SK-N-SH (cell line): ENCODE measurements around the gene MRPL18. TPM values are rescaled to one million over a fixed set of nuclear protein-coding genes. Genes with fewer than 3 reads are reported as not detected.

Source experiments
- CTCF ChIA-PET: fragments of 300-600, 350-600 bp; formaldehyde crosslinking; extraction: SDS; loops from one replicate; lab custom pipeline; 2021; lab: Yijun Ruan, JAX
- POLR2A ChIA-PET: fragments of 350-600 bp; sonication (Branson Sonifier 250); formaldehyde crosslinking; extraction: SDS; loops from one replicate; lab custom pipeline; 2020; ENCODE audit warnings: antibody characterized with exemption, inconsistent platforms; lab: Yijun Ruan, JAX
- DNase-seq: peaks from one replicate; pipeline ENCODE4 v3.0.0; 2012
- H2AFZ ChIP-seq: fragments of 200-600 bp; sonication (generic); 2 replicates; pipeline ENCODE4 v1.8.1; 2016; ENCODE audit warnings: antibody characterized with exemption, mild to moderate bottlenecking, low read depth
- H3F3A ChIP-seq: fragments of 200-600 bp; sonication (generic); replicated peaks from 2 replicates; pipeline ENCODE3; 2016; ENCODE audit warnings: antibody characterized with exemption, mild to moderate bottlenecking; ENCODE audit not compliant: insufficient read depth
- H3K27ac ChIP-seq, 2 experiments: fragments of 200-500 bp in 1 of 2; fragments of 200-600 bp in 1 of 2; sonication (Bioruptor generic) in 1 of 2; sonication (generic), shearing (Covaris generic) in 1 of 2; 2 replicates each; pipeline versions ENCODE4 v1.5.1 to v1.6.1; 2014 to 2016; ENCODE audit warnings: low read depth in 2 of 2, inconsistent platforms in 1 of 2, low read length in 1 of 2, mild to moderate bottlenecking in 1 of 2, mixed read lengths in 1 of 2
- H3K27me3 ChIP-seq: fragments of 200-600 bp; sonication (generic), shearing (Covaris generic); 2 replicates; pipeline ENCODE4 v1.6.1; 2016; ENCODE audit warnings: mixed run types; ENCODE audit not compliant: insufficient read depth
- H3K36me3 ChIP-seq, 2 experiments: fragments of 200-500 bp in 1 of 2; fragments of 200-600 bp in 1 of 2; sonication (Bioruptor generic) in 1 of 2; sonication (generic) in 1 of 2; replicated peaks in 1 of 2; 2 replicates each; pipeline versions ENCODE3 to v1.5.1; 2014 to 2016; ENCODE audit warnings: low read length in 1 of 2, mild to moderate bottlenecking in 1 of 2; ENCODE audit not compliant: insufficient read depth in 2 of 2, control insufficient read depth in 1 of 2
- H3K4me1 ChIP-seq, 2 experiments: fragments of 200-500 bp in 1 of 2; fragments of 200-600 bp in 1 of 2; sonication (Bioruptor generic) in 1 of 2; sonication (generic), shearing (Covaris generic) in 1 of 2; 2 replicates each; pipeline versions ENCODE4 v1.5.1 to v1.6.1; 2014 to 2016; ENCODE audit warnings: low read depth in 1 of 2, low read length in 1 of 2, mixed run types in 1 of 2; ENCODE audit not compliant: insufficient read depth in 2 of 2, control insufficient read depth in 1 of 2
- H3K4me2 ChIP-seq: fragments of 200-600 bp; sonication (generic), shearing (Covaris generic); 2 replicates; pipeline ENCODE4 v1.6.1; 2017; ENCODE audit warnings: mixed run types
- H3K4me3 ChIP-seq, 2 experiments: fragments of 200-500 bp in 1 of 2; fragments of 200-600 bp in 1 of 2; sonication (Bioruptor generic) in 1 of 2; sonication (generic), shearing (Covaris generic) in 1 of 2; 2 replicates each; pipeline versions ENCODE4 v1.5.1 to v1.8.1; 2014 to 2016; ENCODE audit warnings: low read depth in 2 of 2, inconsistent platforms in 1 of 2, low read length in 1 of 2, mild to moderate bottlenecking in 1 of 2, mixed read lengths in 1 of 2, moderate library complexity in 1 of 2
- H3K79me2 ChIP-seq: fragments of 200-600 bp; sonication (generic); 2 replicates; pipeline ENCODE4 v1.8.1; 2017; ENCODE audit warnings: mild to moderate bottlenecking; ENCODE audit not compliant: insufficient read depth
- H3K9ac ChIP-seq: fragments of 200-600 bp; sonication (generic); 2 replicates; pipeline ENCODE4 v1.6.1; 2017; ENCODE audit warnings: mixed run types
- H3K9me2 ChIP-seq: fragments of 200-600 bp; sonication (generic); 2 replicates; pipeline ENCODE4 v1.6.1; 2017; ENCODE audit warnings: mixed run types
- H3K9me3 ChIP-seq: fragments of 200-600 bp; sonication (generic); 2 replicates; pipeline ENCODE4 v1.6.1; 2017; ENCODE audit warnings: mixed run types, mild to moderate bottlenecking, moderate library complexity
- H4K20me1 ChIP-seq: fragments of 200-600 bp; sonication (generic); 2 replicates; pipeline ENCODE4 v1.6.1; 2017; ENCODE audit warnings: mild to moderate bottlenecking, mixed run types; ENCODE audit not compliant: insufficient read depth
- CTCF ChIP-seq: fragments of 200-600 bp; sonication (generic); IDR thresholded peaks from 2 replicates; pipeline ENCODE4 v1.6.1; 2017; ENCODE audit warnings: antibody characterized with exemption, mild to moderate bottlenecking, moderate library complexity
- ELF1 ChIP-seq: IDR thresholded peaks from 2 replicates; pipeline ENCODE4 v1.4.0; 2012
- EZH2phosphoT487 ChIP-seq: fragments of 200-600 bp; sonication (generic); IDR thresholded peaks from 2 replicates; pipeline ENCODE4 v1.6.1; 2017; ENCODE audit warnings: low read depth, mixed run types, mild to moderate bottlenecking, antibody characterized with exemption, moderate library complexity, borderline replicate concordance
- FOXJ3 ChIP-seq: sonication (generic); formaldehyde crosslinking; IDR thresholded peaks from 2 replicates; pipeline ENCODE4 v1.5.1; 2020; ENCODE audit warnings: mild to moderate bottlenecking, missing genetic modification reagents
- FOXM1 ChIP-seq: IDR thresholded peaks from 2 replicates; pipeline ENCODE4 v1.4.0; 2012; ENCODE audit warnings: low read depth, mild to moderate bottlenecking
- GATA2 ChIP-seq: sonication (generic); formaldehyde crosslinking; IDR thresholded peaks from 2 replicates; pipeline ENCODE4 v1.5.0; 2020; ENCODE audit warnings: mild to moderate bottlenecking, missing genetic modification reagents
- IRF3 ChIP-seq: fragments of 150-350 bp; IDR thresholded peaks from 2 replicates; pipeline ENCODE4 v1.6.1; 2016; ENCODE audit warnings: mild to moderate bottlenecking, low read depth, low read length
- MXI1 ChIP-seq: IDR thresholded peaks from 2 replicates; pipeline ENCODE4 v1.6.1; 2012; ENCODE audit warnings: mild to moderate bottlenecking, low read depth, low read length, improper control_type of control experiment
- NRF1 ChIP-seq: IDR thresholded peaks from 2 replicates; pipeline ENCODE4 v1.6.1; 2012; ENCODE audit warnings: low read depth, mild to moderate bottlenecking, low read length
- POLR2AphosphoS5 ChIP-seq: IDR thresholded peaks from 2 replicates; pipeline ENCODE4 v1.6.1; 2012; ENCODE audit warnings: low read depth, low read length
- RFX5 ChIP-seq: IDR thresholded peaks from 2 replicates; pipeline ENCODE4 v1.6.1; 2012; ENCODE audit warnings: mild to moderate bottlenecking, improper control_type of control experiment, low read length
- SIN3A ChIP-seq: IDR thresholded peaks from 2 replicates; pipeline ENCODE4 v1.6.1; 2012; ENCODE audit warnings: low read depth, mild to moderate bottlenecking, low read length, moderate library complexity, borderline replicate concordance
- SMC3 ChIP-seq: IDR thresholded peaks from 2 replicates; pipeline ENCODE4 v1.6.1; 2012; ENCODE audit warnings: low read depth, low read length, improper control_type of control experiment
- TEAD4 ChIP-seq: IDR thresholded peaks from 2 replicates; pipeline ENCODE4 v1.4.0; 2012; ENCODE audit warnings: mild to moderate bottlenecking, borderline replicate concordance; ENCODE audit not compliant: insufficient read depth
- USF2 ChIP-seq: fragments of 150-350 bp; IDR thresholded peaks from 2 replicates; pipeline ENCODE4 v1.6.1; 2017; ENCODE audit warnings: antibody characterized with exemption, low read length, low read depth, borderline replicate concordance
- ZBTB33 ChIP-seq: IDR thresholded peaks from 2 replicates; pipeline ENCODE4 v1.4.0; 2012; ENCODE audit warnings: low read depth, borderline replicate concordance
- whole genome bisulfite sequencing: methylation state at CpG from one replicate; pipeline ENCODE4 v1.1.6; 2017; ENCODE audit warnings: low lambda C conversion rate; 5-methylcytosine and 5-hydroxymethylcytosine counted together
- polyA plus RNA-seq, 3 experiments: library from polyadenylated mRNA; depleted of rRNA; stranded (reverse); fragments of >200 nt; gene quantifications; 2 replicates each; pipeline ENCODE4 v1.2.3, GENCODE V29; 2012

Gene MRPL18
- polyA plus RNA-seq, 1 of the 3 experiments (the other 2 are of a cell fraction), result 84.4 TPM

- no peaks in the 10 kb centered on the region for H3K9me2 ChIP-seq
- peak overlapping the region; percentile 99 for H3K4me2 ChIP-seq
- no peaks in the 10 kb centered on the region for H4K20me1 ChIP-seq
- H2AFZ ChIP-seq, result no peak overlapping the region
- H3K36me3 ChIP-seq, result peaks cover 36 to 43% of the 10 kb centered on the region in 2 experiments
- DNase-seq, result no peak
- peaks cover 34% of the 10 kb centered on the region for H3K79me2 ChIP-seq
- H3K27ac ChIP-seq, result peak overlapping the region; percentile 91 to 94
- WGBS, result 33% methylated on average over 3 of the region's 3 CpGs
- POLR2A ChIA-PET, result interaction anchor here (2.2 to 2.3 kb wide), 2 partner anchors 29 to 34 kb away, joined by 11 read pairs; partner anchors contain the start of genes MRPL18, TCP1 and WTAP
- H3F3A ChIP-seq, result peaks cover 49% of the 10 kb centered on the region
- TF ChIP-seq RFX5, result no peak
- no peak for TF ChIP-seq SMC3
- no peak for TF ChIP-seq MXI1
- no peak for TF ChIP-seq FOXM1
- 0 out of 2 replicates have a peak, but pooled peaks have one; percentile 42 for TF ChIP-seq SIN3A
- TF ChIP-seq GATA2 (CRISPR knock-in tag), result no peak
- TF ChIP-seq FOXJ3, result no peak
- no peak for TF ChIP-seq IRF3
- no peak for TF ChIP-seq USF2
- no peak for TF ChIP-seq ZBTB33
- TF ChIP-seq CTCF, result no peak
- TF ChIP-seq NRF1, result no peak
- TF ChIP-seq TEAD4, result peak; percentile 53; the same call in 1 of the 2 replicates
- peak; percentile 28; the same call in 1 of the 2 replicates for TF ChIP-seq POLR2AphosphoS5
- TF ChIP-seq ELF1, result no peak
- no peak for TF ChIP-seq EZH2phosphoT487
- TF ChIP-seq, all 33 proteins: peak for 3
- Histone ChIP-seq H3K9me3 (no peaks in the 10 kb centered on the region), H3K4me1 (peaks cover 13 to 20% of the 10 kb centered on the region in 2 experiments), H3K9ac (peak overlapping the region; percentile 87; the same call in 1 of the 2 replicates), H3K27me3 (no peaks in the 10 kb centered on the region), H3K4me3 (peak overlapping the region in 1 of 2 experiments; percentile 75; a peak in 2 of 4 replicates)
- CTCF ChIA-PET, result interaction anchor here (0.7 to 1.4 kb wide), 2 partner anchors 9 to 30 kb away, joined by 3 read pairs; no protein-coding TSS in a partner anchor
Observed at GRCh38 chr6:159760602-159761057, 29.6 kb upstream of the MRPL18 start.
